ENCODE results near the gene KIAA0586. TPM values are rescaled to one million over a fixed set of nuclear protein-coding genes. Genes with fewer than 3 reads are reported as not detected.

The KIAA0586 gene
- total RNA-seq, 1 donor from 2014 or later: 20.1 TPM

- no peak overlapping the region for H3K4me3 Mint-ChIP-seq (ENCODE audit: unreplicated experiment)
- H3K4me3 ChIP-seq (ENCODE audit: insufficient read depth, low read depth, low read length): no peak overlapping the region
- no peaks in the 10 kb centered on the region for H3K9me3 Mint-ChIP-seq (ENCODE audit: unreplicated experiment)
- TF ChIP-seq CTCF (IDR thresholded peaks at IDR 0.05; ENCODE audit: insufficient read depth, low read depth, low read length) (no peak), EZH2 (IDR thresholded peaks at IDR 0.05; ENCODE audit: insufficient read depth, low read length) (no peak)
- H3K27ac ChIP-seq (ENCODE audit: low read depth, low read length): no peak overlapping the region
- H3K79me2 ChIP-seq (ENCODE audit: insufficient read depth, low read length): no peaks in the 10 kb centered on the region
- H3K4me1 ChIP-seq (ENCODE audit: insufficient read depth, low read length): peaks cover 8% of the 10 kb centered on the region
- no peak overlapping the region for H3K27ac Mint-ChIP-seq (ENCODE audit: unreplicated experiment)
- H2AFZ ChIP-seq (ENCODE audit: low read depth, low read length): no peak overlapping the region
- peaks cover 2% of the 10 kb centered on the region for H3K36me3 Mint-ChIP-seq (ENCODE audit: low read depth, unreplicated experiment)
- peaks cover 16% of the 10 kb centered on the region for H3K4me1 Mint-ChIP-seq (ENCODE audit: low read depth, unreplicated experiment)
- no peak overlapping the region for H3K9ac ChIP-seq (ENCODE audit: low read length)
- H3K36me3 ChIP-seq (ENCODE audit: insufficient read depth, low read length): no peaks in the 10 kb centered on the region
- no peaks in the 10 kb centered on the region for H4K20me1 ChIP-seq (ENCODE audit: insufficient read depth, low read length)
- no peak overlapping the region for H3K4me2 ChIP-seq (ENCODE audit: low read length)
- H3K27me3 ChIP-seq (ENCODE audit: insufficient read depth, low read length): no peaks in the 10 kb centered on the region
- DNase-seq (ENCODE audit: low read depth): no peak
- H3K27me3 Mint-ChIP-seq (ENCODE audit: low read depth, unreplicated experiment): peaks cover 2% of the 10 kb centered on the region
- H3K9me3 ChIP-seq (ENCODE audit: insufficient read depth, low read depth, low read length): no peaks in the 10 kb centered on the region
- no peak for FAIRE-seq
Observed at GRCh38 chr14:58568322-58568721, 140.8 kb downstream of the KIAA0586 start.

DNA sequence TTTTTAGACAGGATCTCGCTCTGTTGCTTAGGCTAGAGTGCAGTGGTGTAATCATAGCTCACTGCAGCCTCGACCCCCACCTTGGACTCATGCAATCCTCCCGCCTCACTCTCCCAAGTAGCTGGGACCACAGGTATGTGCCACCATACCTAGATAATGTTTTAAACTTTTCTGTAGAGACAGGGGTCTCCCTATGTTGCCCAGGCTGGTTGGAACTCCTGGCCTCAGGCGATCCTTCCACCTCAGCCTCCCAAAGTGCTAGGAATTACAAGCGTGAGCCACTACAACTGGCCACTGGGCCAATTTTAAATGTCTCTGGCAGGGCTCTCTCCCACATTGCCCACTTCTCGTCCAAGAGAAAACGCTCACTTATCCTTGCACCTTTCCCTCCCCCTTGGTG is 143.7 kb downstream of the KIAA0586 start:
- Mint-ChIP-seq H3K27me3 (ENCODE audit: low read depth, unreplicated experiment) (peaks cover 7% of the 10 kb centered on the region), H3K4me1 (ENCODE audit: low read depth, unreplicated experiment) (peaks cover 15% of the 10 kb centered on the region), H3K27ac (ENCODE audit: unreplicated experiment) (no peak overlapping the region), H3K9me3 (ENCODE audit: unreplicated experiment) (no peaks in the 10 kb centered on the region), H3K4me3 (ENCODE audit: unreplicated experiment) (no peak overlapping the region), H3K36me3 (ENCODE audit: low read depth, unreplicated experiment) (no peaks in the 10 kb centered on the region)
- Histone ChIP-seq H3K27me3 (ENCODE audit: insufficient read depth, low read length) (no peaks in the 10 kb centered on the region), H2AFZ (ENCODE audit: low read depth, low read length) (no peak overlapping the region), H3K9me3 (ENCODE audit: insufficient read depth, low read depth, low read length) (no peaks in the 10 kb centered on the region), H3K4me3 (ENCODE audit: insufficient read depth, low read depth, low read length) (no peak overlapping the region), H3K9ac (ENCODE audit: low read length) (no peak overlapping the region), H4K20me1 (ENCODE audit: insufficient read depth, low read length) (no peaks in the 10 kb centered on the region), H3K4me2 (ENCODE audit: low read length) (no peak overlapping the region), H3K4me1 (ENCODE audit: insufficient read depth, low read length) (peaks cover 8% of the 10 kb centered on the region), H3K27ac (ENCODE audit: low read depth, low read length) (no peak overlapping the region), H3K79me2 (ENCODE audit: insufficient read depth, low read length) (no peaks in the 10 kb centered on the region), H3K36me3 (ENCODE audit: insufficient read depth, low read length) (no peaks in the 10 kb centered on the region)
- DNase-seq (ENCODE audit: low read depth): no peak
- TF ChIP-seq EZH2 (IDR thresholded peaks at IDR 0.05; ENCODE audit: insufficient read depth, low read length) (no peak), CTCF (IDR thresholded peaks at IDR 0.05; ENCODE audit: insufficient read depth, low read depth, low read length) (no peak)
- no peak for FAIRE-seq

- Mint-ChIP-seq H3K36me3 (ENCODE audit: low read depth, unreplicated experiment) (no peaks in the 10 kb centered on the region), H3K4me3 (ENCODE audit: unreplicated experiment) (no peak overlapping the region), H3K27me3 (ENCODE audit: low read depth, unreplicated experiment) (peaks cover 7% of the 10 kb centered on the region), H3K27ac (ENCODE audit: unreplicated experiment) (peak overlapping the region; percentile 68), H3K4me1 (ENCODE audit: low read depth, unreplicated experiment) (peaks cover 14% of the 10 kb centered on the region), H3K9me3 (ENCODE audit: unreplicated experiment) (no peaks in the 10 kb centered on the region)
- H2AFZ ChIP-seq (ENCODE audit: low read depth, low read length): peak overlapping the region; percentile 56
- no peak overlapping the region for H3K27ac ChIP-seq (ENCODE audit: low read depth, low read length)
- H3K4me3 ChIP-seq (ENCODE audit: insufficient read depth, low read depth, low read length): no peak overlapping the region
- peak overlapping the region; percentile 24 for H3K4me2 ChIP-seq (ENCODE audit: low read length)
- FAIRE-seq (peak; percentile 26), DNase-seq (ENCODE audit: low read depth) (peak; percentile 60)
- no peaks in the 10 kb centered on the region for H3K36me3 ChIP-seq (ENCODE audit: insufficient read depth, low read length)
- H3K9ac ChIP-seq (ENCODE audit: low read length): no peak overlapping the region
- no peaks in the 10 kb centered on the region for H3K27me3 ChIP-seq (ENCODE audit: insufficient read depth, low read length)
- H3K4me1 ChIP-seq (ENCODE audit: insufficient read depth, low read length): peaks cover 8% of the 10 kb centered on the region
- H4K20me1 ChIP-seq (ENCODE audit: insufficient read depth, low read length): no peaks in the 10 kb centered on the region
- no peaks in the 10 kb centered on the region for H3K9me3 ChIP-seq (ENCODE audit: insufficient read depth, low read depth, low read length)
- no peaks in the 10 kb centered on the region for H3K79me2 ChIP-seq (ENCODE audit: insufficient read depth, low read length)
- no peak for TF ChIP-seq EZH2 (IDR thresholded peaks at IDR 0.05; ENCODE audit: insufficient read depth, low read length)
- TF ChIP-seq CTCF (IDR thresholded peaks at IDR 0.05; ENCODE audit: insufficient read depth, low read depth, low read length): no peak
Observed at GRCh38 chr14:58571769-58572472, 144.4 kb downstream of the KIAA0586 start.
